ENCODE results near the gene CDK5RAP2. TPM values are rescaled to one million over a fixed set of nuclear protein-coding genes. Genes with fewer than 3 reads are reported as not detected.
A peak's percentile ranks its signal among the peaks of the same experiment; 100 is the strongest.

The CDK5RAP2 gene
- total RNA-seq, 4 donors from 2014 or later: 27.3 to 158 (median 45.1) TPM

- no peak for DNase-seq
- no peak overlapping the region for H3K4me3 ChIP-seq
- H3K27me3 ChIP-seq: no peaks in the 10 kb centered on the region
- TF ChIP-seq, protein P1, sequence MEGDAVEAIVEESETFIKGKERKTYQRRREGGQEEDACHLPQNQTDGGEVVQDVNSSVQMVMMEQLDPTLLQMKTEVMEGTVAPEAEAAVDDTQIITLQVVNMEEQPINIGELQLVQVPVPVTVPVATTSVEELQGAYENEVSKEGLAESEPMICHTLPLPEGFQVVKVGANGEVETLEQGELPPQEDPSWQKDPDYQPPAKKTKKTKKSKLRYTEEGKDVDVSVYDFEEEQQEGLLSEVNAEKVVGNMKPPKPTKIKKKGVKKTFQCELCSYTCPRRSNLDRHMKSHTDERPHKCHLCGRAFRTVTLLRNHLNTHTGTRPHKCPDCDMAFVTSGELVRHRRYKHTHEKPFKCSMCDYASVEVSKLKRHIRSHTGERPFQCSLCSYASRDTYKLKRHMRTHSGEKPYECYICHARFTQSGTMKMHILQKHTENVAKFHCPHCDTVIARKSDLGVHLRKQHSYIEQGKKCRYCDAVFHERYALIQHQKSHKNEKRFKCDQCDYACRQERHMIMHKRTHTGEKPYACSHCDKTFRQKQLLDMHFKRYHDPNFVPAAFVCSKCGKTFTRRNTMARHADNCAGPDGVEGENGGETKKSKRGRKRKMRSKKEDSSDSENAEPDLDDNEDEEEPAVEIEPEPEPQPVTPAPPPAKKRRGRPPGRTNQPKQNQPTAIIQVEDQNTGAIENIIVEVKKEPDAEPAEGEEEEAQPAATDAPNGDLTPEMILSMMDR (IDR thresholded peaks at IDR 0.05): no peak
- TF ChIP-seq POLR2A (IDR thresholded peaks at IDR 0.05): no peak
- no peak overlapping the region for H3K27ac ChIP-seq
- H3K4me1 ChIP-seq: no peaks in the 10 kb centered on the region
- no peaks in the 10 kb centered on the region for H3K36me3 ChIP-seq
- H3K9me3 ChIP-seq: no peaks in the 10 kb centered on the region
These were observed 228.9 kb downstream of the CDK5RAP2 start for GRCh38 chr9:120351106-120351505.

- Histone ChIP-seq H3K9me3 (no peaks in the 10 kb centered on the region), H3K36me3 (no peaks in the 10 kb centered on the region), H3K27me3 (no peaks in the 10 kb centered on the region), H3K27ac (no peak overlapping the region), H3K4me1 (no peaks in the 10 kb centered on the region), H3K4me3 (no peak overlapping the region)
- no peak for DNase-seq
- TF ChIP-seq, protein P1 (IDR thresholded peaks at IDR 0.05): no peak
- TF ChIP-seq POLR2A (IDR thresholded peaks at IDR 0.05): no peak
These were observed 229.4 kb downstream of the CDK5RAP2 start for GRCh38 chr9:120350596-120350995.

DNA sequence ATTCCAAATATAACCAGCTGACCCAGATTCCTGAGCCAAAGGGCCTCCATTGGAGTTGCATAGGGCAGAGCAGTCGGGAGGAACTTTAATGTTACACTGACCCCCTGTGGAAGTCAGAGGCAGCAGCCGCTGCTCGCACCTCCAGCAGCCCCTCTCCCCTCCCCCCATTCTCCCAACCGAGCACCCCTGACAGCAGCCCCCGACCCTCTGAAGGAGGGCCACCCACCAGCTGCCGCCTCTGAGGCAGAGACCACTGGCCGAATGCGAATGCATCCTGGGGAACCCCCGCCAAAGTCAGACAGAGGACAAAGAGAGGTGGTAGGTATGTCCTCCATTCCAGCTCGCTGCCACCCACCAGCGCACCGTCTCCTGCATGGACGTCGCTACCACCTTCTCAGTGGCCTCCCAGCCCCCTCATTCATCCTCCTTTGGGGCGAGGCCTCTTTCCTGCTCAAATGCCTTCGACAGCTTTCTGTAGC, 231.0 kb downstream of the CDK5RAP2 start:
- no peaks in the 10 kb centered on the region for H3K27me3 ChIP-seq
- H3K9me3 ChIP-seq: no peaks in the 10 kb centered on the region
- no peaks in the 10 kb centered on the region for H3K36me3 ChIP-seq
- no peak overlapping the region for H3K4me3 ChIP-seq
- no peak for DNase-seq
- no peak for TF ChIP-seq POLR2A (IDR thresholded peaks at IDR 0.05)
- TF ChIP-seq, protein P1 (IDR thresholded peaks at IDR 0.05): peak in 2 of 6 experiments; percentile 14 to 30
- H3K4me1 ChIP-seq: no peaks in the 10 kb centered on the region
- H3K27ac ChIP-seq: no peak overlapping the region

- H3K36me3 ChIP-seq: no peaks in the 10 kb centered on the region
- no peak overlapping the region for H3K27ac ChIP-seq
- H3K4me1 ChIP-seq: no peaks in the 10 kb centered on the region
- H3K27me3 ChIP-seq: no peaks in the 10 kb centered on the region
- no peak overlapping the region for H3K4me3 ChIP-seq
- TF ChIP-seq POLR2A (IDR thresholded peaks at IDR 0.05): no peak
- TF ChIP-seq, protein P1 (IDR thresholded peaks at IDR 0.05): no peak
- DNase-seq: no peak
- no peaks in the 10 kb centered on the region for H3K9me3 ChIP-seq
These were observed 234.6 kb downstream of the CDK5RAP2 start for GRCh38 chr9:120345379-120345778.

DNA sequence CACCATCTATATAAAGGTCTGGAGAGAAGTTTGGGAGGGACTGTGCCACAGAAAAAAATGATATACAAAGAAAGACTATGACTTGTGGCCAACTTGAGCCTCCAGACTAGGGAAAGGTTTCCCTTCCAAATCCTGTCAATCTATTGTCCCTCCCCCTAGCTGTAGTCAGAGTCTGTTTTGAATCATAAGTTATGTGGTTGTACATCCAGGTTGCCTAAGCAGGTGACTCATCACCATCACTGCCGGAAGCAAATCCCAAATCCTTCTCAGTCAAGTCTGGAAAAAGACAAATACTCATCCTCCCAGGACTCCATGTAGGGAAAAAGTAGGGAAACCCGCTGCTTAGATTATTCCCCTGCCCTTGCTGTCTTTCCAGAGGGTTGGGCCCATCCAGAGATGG, 235.7 kb downstream of the CDK5RAP2 start:
- Histone ChIP-seq H3K36me3 (no peaks in the 10 kb centered on the region), H3K9me3 (no peaks in the 10 kb centered on the region), H3K27ac (no peak overlapping the region), H3K4me1 (no peaks in the 10 kb centered on the region), H3K4me3 (no peak overlapping the region), H3K27me3 (no peaks in the 10 kb centered on the region)
- DNase-seq: no peak
- no peak for TF ChIP-seq POLR2A (IDR thresholded peaks at IDR 0.05)
- TF ChIP-seq, protein P1 (IDR thresholded peaks at IDR 0.05): no peak

DNA sequence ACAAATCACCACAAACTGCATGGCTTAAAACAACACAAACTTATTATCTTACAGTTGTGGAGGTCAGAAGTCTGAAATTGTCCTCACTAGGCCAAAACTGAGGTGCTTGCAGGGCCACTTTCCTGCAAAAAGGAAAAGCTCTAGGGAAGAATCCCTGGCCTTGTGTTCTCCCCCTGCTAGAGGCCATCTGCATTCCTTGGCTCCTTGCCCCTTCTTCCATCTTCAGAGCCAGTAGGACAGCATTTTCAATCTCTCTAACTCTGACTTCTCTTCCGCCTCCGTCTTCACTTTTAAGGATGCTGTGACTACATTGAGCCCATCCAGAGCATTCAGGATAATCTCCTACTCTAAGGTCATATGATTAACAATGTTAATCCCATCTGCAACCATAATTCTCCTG, 236.6 kb downstream of the CDK5RAP2 start:
- H3K27me3 ChIP-seq: no peaks in the 10 kb centered on the region
- H3K9me3 ChIP-seq: no peaks in the 10 kb centered on the region
- H3K4me3 ChIP-seq: no peak overlapping the region
- H3K36me3 ChIP-seq: no peaks in the 10 kb centered on the region
- no peaks in the 10 kb centered on the region for H3K4me1 ChIP-seq
- no peak for TF ChIP-seq POLR2A (IDR thresholded peaks at IDR 0.05)
- TF ChIP-seq, protein P1 (IDR thresholded peaks at IDR 0.05): no peak
- DNase-seq: no peak
- no peak overlapping the region for H3K27ac ChIP-seq

All from Peyer's patch (tissue), 4 donors.